ENCODE results near the gene SLC6A9. TPM values are rescaled to one million over a fixed set of nuclear protein-coding genes. Genes with fewer than 3 reads are reported as not detected.

The SLC6A9 gene
- total RNA-seq, 1 donor from 2014 or later: 30.9 TPM

- Mint-ChIP-seq H3K4me1 (peaks cover 7% of the 10 kb centered on the region), H3K9me3 (no peaks in the 10 kb centered on the region), H3K27ac (no peak overlapping the region), H3K4me3 (no peak overlapping the region), H3K36me3 (peaks cover 4% of the 10 kb centered on the region), H3K27me3 (ENCODE audit: low read depth) (no peaks in the 10 kb centered on the region)
- TF ChIP-seq, protein P1, sequence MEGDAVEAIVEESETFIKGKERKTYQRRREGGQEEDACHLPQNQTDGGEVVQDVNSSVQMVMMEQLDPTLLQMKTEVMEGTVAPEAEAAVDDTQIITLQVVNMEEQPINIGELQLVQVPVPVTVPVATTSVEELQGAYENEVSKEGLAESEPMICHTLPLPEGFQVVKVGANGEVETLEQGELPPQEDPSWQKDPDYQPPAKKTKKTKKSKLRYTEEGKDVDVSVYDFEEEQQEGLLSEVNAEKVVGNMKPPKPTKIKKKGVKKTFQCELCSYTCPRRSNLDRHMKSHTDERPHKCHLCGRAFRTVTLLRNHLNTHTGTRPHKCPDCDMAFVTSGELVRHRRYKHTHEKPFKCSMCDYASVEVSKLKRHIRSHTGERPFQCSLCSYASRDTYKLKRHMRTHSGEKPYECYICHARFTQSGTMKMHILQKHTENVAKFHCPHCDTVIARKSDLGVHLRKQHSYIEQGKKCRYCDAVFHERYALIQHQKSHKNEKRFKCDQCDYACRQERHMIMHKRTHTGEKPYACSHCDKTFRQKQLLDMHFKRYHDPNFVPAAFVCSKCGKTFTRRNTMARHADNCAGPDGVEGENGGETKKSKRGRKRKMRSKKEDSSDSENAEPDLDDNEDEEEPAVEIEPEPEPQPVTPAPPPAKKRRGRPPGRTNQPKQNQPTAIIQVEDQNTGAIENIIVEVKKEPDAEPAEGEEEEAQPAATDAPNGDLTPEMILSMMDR (IDR thresholded peaks at IDR 0.05; ENCODE audit: unreplicated experiment): no peak
- no peak for DNase-seq (ENCODE audit: low spot score in 2 of 2, unreplicated experiment in 2 of 2)
Measured at GRCh38 chr1:44014365-44015104, 16.7 kb downstream of the SLC6A9 start.

- H3K27ac Mint-ChIP-seq: no peak overlapping the region
- no peak for DNase-seq (ENCODE audit: low spot score in 2 of 2, unreplicated experiment in 2 of 2)
- no peak overlapping the region for H3K4me3 Mint-ChIP-seq
- TF ChIP-seq, protein P1 (IDR thresholded peaks at IDR 0.05; ENCODE audit: unreplicated experiment): no peak
- H3K4me1 Mint-ChIP-seq: peaks cover 7% of the 10 kb centered on the region
- H3K27me3 Mint-ChIP-seq (ENCODE audit: low read depth): no peaks in the 10 kb centered on the region
- H3K36me3 Mint-ChIP-seq: peaks cover 4% of the 10 kb centered on the region
- H3K9me3 Mint-ChIP-seq: no peaks in the 10 kb centered on the region
Measured at GRCh38 chr1:44013949-44014348, 17.3 kb downstream of the SLC6A9 start.

- Mint-ChIP-seq H3K4me1 (peaks cover 7% of the 10 kb centered on the region), H3K9me3 (no peaks in the 10 kb centered on the region), H3K27me3 (ENCODE audit: low read depth) (no peaks in the 10 kb centered on the region), H3K4me3 (no peak overlapping the region), H3K36me3 (peaks cover 8% of the 10 kb centered on the region), H3K27ac (no peak overlapping the region)
- DNase-seq (ENCODE audit: low spot score in 2 of 2, unreplicated experiment in 2 of 2): no peak
- TF ChIP-seq, protein P1 (IDR thresholded peaks at IDR 0.05; ENCODE audit: unreplicated experiment): no peak
Measured at GRCh38 chr1:44012941-44013609, 18.2 kb downstream of the SLC6A9 start.

- H3K27ac Mint-ChIP-seq: no peak overlapping the region
- H3K9me3 Mint-ChIP-seq: no peaks in the 10 kb centered on the region
- TF ChIP-seq, protein P1 (IDR thresholded peaks at IDR 0.05; ENCODE audit: unreplicated experiment): no peak
- H3K4me1 Mint-ChIP-seq: peaks cover 7% of the 10 kb centered on the region
- H3K27me3 Mint-ChIP-seq (ENCODE audit: low read depth): no peaks in the 10 kb centered on the region
- no peak for DNase-seq (ENCODE audit: low spot score in 2 of 2, unreplicated experiment in 2 of 2)
- no peak overlapping the region for H3K4me3 Mint-ChIP-seq
- H3K36me3 Mint-ChIP-seq: peaks cover 9% of the 10 kb centered on the region
Measured at GRCh38 chr1:44012404-44012803, 18.9 kb downstream of the SLC6A9 start.

- TF ChIP-seq, protein P1 (IDR thresholded peaks at IDR 0.05; ENCODE audit: unreplicated experiment): no peak
- H3K36me3 Mint-ChIP-seq: peaks cover 9% of the 10 kb centered on the region
Measured at GRCh38 chr1:44010935-44011471, 20.3 kb downstream of the SLC6A9 start.

More at GRCh38 chr1:44010935-44011471, 20.3 kb downstream of the SLC6A9 start:
- Mint-ChIP-seq H3K4me1 (peaks cover 7% of the 10 kb centered on the region), H3K27ac (no peak overlapping the region), H3K9me3 (no peaks in the 10 kb centered on the region), H3K27me3 (ENCODE audit: low read depth) (no peaks in the 10 kb centered on the region), H3K4me3 (no peak overlapping the region)
- no peak for DNase-seq (ENCODE audit: low spot score in 2 of 2, unreplicated experiment in 2 of 2)
